ENCODE measurements around the gene SLC39A12.
A peak's percentile ranks its signal among the peaks of the same experiment; 100 is the strongest.

The SLC39A12 gene

DNA sequence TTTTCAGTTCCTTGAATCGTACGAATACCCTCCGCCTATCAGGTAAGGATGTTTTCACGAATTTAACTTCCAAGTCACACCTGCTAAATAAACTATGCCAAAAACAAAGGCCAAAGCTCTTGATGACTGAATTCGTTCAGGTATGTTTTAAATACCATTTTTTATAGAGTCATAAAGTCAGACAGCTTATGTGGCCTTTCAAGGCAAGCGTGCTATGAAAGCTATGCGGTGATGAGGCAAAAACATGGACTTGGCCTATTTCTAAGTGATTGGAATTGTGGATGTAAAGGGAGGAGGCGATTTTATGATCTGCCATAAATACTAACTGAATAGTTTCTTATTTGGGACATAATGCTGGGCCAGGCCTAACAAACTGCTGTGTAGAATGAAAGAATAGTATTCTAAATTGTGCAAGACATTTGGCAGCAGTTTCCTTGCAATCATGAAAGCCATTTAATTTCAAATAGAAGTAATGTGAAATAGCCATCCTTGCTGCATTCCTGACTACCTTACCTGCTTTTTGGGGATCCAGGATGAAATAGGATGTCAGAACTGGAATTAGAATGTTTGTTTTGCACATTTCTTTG lies 14.0 kb downstream of the SLC39A12 start:
- DNase-seq: no peak

DNA sequence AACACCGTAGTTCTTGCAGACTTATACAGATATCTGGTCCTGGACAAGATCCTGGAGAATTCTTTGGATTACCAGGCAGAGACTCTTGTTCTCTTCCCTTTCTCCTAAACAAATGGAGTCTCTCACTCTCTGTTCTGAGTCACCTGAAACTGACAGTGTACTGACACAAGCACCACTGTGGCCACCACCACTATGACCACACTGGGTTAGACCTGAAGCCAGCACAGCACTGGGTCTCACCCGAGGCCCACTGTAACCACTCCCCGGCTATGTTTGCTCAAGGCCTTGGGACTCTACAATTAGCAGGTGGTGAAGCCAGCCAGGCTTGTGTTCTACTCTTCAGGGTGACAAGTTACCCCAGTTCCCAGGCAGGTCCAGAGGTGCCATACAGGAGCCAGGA lies 22.8 kb downstream of the SLC39A12 start:
- no peak for DNase-seq

DNA sequence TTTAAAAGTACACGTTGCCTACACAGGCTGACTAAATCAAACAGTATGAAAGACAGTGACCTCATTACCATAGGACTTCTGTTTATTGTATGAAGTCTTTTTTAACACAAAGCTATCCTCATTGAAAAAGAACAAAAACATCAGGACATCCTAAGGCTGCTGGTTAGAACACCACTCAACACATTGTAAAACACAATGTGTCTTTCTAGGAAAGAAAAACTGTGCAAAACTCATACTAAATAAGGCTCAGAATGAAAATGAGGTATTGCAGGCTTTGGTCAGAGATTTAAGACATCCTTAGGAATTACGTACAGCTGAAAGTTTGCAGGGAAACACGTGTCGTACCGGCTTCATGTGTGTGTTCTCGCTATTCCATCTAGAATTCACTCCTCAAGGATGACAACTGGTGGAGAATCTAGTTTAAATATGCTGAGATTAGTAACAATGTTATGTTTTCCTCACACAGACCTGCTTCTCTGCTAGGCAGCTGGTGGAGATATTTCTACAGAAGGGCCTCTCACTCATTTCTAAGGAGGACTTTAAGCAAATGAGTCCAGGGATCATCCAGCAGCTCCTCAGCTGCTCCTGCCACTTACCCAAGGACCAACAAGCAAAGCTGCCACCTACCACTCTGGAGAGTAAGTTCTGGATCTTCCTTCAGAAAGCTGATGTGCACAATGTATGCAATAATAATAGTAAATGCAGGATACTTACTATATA lies 29.3 kb downstream of the SLC39A12 start:
- DNase-seq: no peak

DNA sequence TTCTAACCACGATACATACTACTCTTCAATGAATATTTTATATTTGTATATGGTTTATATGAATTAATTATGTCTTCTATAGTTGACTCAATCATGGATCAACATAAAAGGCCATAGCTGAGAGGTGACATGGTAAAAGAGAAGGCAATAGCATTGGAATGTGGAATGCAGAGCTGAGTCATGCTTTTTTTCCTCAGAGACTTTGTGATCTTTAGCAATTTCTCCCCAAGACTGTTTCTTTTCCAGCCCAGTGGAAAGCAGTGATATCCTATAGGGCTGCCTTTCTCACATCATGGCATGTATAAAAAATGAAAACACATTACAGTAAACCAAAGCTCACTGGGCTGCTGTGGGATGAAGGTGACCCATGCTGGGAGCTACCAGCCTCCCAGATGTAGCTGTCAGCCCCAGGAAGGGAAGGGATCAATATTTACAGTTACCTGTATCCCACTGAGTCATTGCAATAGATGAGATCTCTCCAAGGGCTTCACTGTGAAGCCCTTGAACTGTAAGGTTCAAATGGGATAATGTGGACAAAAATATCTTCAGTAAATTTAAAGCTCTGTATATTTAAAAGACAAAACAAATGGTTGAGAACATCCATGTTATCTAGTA lies 30.2 kb downstream of the SLC39A12 start:
- DNase-seq: no peak

DNA sequence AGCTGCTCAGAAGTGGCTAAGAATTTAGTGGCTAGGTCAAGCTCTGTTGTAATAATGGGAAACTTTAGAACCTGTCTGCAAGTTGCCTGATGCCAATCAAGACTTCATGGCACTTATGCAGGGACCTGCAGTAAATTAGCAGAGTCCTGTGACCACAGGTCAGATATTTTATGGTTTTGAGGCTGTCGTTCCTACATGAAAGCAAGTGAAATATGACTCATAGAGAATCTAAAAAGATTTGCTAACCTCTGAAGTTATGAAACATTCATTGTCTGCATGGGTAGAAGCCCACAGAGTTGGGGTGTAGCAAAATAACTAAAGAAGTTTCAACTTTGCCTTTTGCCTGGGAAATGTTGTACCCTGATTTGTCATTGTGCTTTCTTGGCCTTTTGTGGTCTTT lies 32.3 kb downstream of the SLC39A12 start:
- DNase-seq: no peak

DNA sequence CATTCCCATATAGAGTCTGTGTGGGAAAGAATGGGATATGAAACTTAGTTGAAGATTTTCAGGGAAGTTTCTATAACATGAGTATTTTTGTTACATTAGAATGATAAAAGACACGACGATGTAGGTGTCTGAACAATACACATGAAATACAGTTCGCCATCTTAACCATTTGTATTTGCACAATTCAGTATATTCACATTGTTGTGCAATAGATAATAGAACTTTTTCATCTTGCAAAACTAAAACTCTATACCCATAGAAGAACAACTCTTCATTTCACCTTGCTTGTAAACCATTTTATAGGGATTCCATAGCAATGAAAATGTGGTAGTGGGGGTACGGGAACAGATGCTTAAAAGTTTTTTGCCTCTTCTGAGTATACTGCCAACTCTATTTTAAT lies 32.8 kb downstream of the SLC39A12 start:
- no peak for DNase-seq

DNA sequence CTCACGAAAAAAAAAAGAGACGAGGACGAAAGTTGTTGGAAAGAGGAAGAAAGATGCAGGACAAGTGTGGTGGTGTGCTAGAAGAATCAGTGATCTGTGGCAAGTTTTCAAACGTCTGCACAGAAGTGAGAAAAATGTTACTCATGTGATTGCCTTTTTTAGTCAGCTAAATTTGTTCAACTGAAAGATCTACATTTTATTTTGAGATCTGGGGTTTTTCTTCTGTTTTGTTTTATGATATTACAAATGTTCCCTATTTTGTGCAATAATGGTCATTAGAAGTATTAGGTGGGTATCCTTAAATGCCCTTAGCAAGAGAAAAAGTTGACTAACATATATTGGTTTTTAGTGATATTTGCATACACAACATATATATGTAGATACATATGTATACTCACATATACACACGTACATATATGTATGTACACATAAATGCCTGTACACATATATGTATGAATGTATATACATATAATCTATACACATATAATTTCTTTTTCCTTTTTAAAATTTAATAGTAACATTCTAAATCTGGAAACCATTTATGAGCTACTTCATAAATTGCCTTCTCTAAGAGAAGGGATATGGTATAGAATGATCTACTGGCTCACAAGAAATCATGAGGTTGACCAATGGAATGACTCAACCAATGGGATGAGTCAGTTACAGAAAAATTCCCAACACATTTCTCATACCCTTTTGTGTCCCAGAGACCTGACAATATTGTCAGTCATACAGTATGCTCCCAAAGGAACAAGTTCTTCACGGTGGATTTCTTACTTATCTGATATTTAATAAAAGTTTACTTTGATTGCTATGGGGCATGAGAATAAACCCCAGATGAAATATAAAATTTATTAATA lies 38.4 kb downstream of the SLC39A12 start:
- DNase-seq: no peak

DNA sequence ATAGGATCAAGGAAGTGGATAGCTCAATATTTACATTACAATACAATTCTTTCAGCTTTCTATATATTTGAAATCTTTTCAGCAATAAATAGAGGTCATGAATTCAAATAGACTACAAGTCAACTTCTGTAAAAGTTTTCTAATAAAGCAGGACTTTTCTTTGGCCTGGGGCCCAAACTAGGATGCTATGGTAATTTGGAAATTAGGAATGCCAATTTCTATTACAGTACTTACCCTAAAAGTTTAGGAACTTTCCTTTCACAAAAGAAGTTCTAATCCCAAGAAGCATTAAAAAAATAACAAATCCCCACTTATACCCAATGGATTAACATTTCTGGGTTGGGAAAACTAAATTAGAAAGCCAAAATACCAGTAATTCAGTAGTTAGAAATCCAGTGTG lies 40.5 kb downstream of the SLC39A12 start:
- DNase-seq: no peak

DNA sequence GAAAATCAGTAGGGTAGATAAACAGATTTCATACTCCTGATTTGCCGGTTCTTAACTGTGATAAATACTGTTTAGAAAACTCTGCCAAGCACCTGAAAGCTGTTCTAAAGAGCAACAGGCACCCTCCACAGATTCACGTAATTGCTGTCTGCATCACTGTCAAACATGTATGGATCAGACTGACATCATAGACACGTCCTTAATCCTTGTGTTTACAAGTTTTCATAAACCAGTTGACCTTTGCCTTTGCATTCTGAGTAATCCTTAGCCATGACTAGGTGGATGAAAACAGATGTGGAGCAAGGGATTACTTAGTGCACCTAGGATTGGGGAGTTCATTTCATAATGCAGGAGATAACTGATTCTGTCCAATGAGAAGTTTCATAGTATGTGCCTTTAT lies 41.6 kb downstream of the SLC39A12 start:
- DNase-seq: no peak

DNA sequence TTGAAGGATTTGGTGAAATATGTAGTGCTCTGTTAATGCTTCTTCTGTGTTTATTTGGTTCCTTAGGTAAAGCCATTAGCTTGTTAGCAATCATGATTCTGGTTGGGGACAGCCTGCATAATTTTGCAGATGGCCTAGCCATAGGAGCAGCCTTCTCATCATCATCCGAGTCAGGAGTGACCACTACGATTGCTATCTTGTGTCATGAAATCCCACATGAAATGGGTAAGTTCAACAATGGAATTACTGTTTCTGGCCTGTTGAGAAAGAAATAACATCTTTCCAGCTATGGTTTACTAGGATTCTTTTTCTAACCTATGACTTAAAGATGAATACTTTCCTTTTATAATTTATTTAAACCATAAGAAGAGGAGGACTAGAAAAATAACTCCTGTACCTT lies 48.9 kb downstream of the SLC39A12 start:
- DNase-seq: no peak

DNA sequence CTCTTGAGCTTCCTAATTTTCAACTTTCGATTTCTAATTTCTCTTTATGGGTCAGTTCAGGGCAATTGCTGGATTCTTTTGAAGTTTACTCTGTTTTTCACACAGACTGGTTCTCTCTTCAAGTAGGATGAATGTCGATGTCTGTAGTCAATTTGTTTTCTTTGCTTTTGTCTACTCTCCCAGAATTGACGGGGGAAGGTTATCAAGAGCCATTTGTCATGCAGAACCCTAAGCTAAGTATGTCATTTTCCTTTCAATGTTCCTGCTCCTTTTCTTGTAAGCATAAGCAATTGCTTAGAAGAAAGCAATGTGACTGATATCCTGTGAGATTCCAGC lies 53.7 kb downstream of the SLC39A12 start:
- no peak for DNase-seq

DNA sequence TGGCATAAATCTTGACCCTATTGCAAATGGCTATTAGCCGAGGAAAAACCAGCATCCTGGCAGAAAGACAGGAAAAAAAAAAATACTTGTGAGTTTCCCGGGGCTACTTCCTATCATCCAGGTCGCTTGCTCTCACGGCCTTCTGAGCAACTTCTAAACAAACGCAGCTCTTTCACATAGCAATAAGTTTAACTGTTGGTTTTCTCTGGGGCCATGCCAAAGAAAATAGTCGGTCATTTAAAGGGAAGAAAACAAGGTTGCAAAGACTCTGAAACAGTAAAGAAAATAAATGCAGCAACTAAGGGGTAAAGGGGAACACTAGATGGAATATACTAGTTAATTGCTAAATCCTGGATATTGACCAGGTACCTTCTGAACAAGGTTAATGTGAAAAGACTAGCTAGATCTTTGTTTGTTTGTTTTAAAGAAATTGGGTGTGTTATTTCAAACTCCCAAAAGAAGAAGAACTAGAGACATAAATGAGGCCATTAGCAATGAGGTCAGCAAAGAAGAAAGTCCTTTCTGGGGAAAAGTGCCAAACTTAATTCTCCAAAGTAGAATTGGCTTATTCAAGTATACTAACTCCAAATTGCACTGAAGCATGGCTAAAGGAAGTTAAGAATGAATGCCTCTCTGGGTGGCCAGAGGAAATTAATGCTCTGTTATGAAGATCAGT lies 54.2 kb downstream of the SLC39A12 start:
- DNase-seq: no peak

DNA sequence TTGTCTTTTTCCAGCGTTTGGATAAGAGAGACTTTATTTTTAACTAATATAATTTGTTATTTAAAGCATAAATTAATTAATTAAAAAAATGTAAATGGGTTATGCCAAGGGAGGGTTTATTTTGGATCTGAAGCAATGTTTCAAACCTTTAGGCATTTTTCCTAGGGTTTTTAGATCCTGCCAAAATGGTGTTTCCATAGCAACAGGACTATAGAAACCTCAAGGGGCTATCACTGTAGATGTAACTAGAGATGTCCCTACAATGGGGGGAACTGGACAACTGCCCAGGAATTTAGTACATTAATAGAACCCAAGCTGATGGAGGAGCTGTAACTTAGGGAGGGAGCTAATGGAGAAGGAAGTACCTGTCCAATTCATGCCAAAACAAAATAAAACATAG lies 57.3 kb downstream of the SLC39A12 start:
- DNase-seq: no peak

DNA sequence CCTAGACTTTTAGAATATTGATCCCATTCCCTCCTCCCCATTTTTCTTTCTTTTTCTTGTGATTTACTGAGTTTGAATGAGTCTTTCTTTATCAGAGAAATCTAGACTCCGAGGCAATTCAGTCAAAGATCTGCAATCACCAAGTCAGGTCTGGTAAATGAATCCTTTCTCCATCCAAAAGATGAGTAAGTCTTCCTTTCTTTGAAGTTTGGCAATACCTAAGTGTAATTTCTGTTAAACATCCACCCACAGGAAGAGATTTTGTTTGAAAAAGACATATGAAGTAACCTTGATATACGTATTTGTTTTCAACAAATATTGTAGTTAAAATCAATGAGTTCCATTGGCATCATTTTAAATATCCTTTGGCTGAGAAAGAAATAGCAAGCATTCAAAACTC lies 58.3 kb downstream of the SLC39A12 start:
- DNase-seq: no peak

DNA sequence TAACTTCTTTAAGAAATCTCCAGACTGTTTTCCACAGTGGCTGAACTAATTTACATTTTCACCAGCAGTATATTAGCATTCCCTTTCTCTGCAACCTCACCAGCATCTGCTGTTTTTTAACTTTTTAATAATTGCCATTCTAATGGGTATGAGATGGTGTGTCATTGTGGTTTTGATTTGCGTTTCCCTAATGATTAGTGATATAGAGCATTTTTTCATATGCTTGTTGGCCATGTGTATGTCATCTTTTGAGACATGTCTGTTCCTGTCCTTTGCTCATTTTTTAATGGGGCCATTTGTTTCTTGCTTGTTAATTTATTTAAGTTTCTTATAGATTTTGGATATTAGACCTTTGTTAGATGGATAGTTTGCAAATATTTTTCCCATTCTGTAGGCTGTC lies 68.8 kb downstream of the SLC39A12 start:
- DNase-seq: no peak

DNA sequence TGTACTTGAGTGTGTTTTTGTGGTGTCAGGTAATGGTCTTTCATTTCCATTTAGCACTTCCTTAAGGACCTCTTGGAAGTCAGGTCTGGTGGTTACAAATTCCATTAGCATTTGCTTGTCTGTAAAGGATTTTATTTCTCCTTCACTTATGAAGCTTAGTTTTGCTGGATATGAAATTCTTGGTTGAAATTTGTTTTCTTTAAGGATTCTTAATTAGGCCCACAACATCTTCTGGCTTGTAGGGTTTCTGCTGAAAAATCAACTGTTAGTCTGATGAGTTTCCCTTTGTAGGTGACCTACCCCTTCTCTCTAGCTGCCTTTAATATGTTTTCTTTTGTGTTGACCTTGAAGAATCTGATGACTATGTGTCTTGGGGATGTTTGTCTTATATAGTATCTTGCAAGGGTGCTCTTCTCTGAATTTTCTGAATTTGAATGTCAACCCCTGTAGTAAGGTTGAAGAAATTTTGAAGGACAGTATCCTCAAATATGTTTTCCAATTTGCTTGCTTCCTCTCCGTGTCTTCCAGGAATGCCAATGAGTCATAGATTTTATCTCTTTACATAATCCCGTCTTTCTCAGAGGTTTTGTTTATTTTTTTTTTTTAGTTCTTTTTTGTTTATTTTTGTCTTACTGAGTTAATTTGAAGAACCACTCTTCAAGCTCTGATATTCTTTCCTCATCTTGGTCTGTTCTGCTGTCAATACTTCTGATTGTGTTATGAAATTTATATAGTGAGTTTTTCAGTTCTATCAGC lies 70.2 kb downstream of the SLC39A12 start:
- DNase-seq: no peak

DNA sequence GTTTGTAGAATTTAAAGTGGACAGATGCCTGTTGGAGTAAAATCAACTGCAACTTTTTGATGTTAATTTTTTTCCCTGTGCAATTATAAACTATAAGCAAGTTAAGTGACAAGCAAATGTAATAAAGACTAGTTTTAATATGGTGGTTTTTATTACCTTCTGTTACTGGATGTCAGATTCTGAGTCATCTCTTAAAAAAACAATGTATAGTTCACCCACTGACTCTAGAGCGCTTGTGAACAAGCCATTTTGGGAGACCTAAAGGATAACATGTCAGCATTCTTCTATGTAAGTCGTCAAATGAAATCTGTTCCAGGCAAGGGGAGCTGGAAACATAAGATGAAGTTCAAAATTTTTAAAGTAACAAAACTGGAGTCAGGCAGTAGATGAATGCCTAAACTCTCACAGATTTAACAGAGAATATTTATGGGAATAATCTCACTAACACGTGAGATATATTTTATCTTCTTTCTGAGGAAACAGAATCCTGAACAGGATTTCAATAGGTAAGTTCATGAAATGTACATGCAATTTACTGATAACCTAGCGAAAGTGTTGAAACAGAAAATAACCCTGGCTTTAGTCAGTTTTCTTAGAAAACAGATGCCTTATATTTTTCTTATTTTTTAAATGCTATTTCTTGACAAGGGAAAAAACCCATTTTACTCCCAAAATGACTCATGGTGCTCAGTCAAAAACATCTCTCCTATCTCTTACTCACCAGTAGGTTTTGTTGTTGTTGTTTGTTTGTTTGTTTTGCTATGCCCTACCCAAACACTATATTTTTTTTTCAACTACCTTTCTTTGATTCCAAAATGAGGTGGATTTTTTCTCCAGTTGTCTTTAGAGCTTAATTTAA lies 91.7 kb downstream of the SLC39A12 start:
- no peak for DNase-seq

DNA sequence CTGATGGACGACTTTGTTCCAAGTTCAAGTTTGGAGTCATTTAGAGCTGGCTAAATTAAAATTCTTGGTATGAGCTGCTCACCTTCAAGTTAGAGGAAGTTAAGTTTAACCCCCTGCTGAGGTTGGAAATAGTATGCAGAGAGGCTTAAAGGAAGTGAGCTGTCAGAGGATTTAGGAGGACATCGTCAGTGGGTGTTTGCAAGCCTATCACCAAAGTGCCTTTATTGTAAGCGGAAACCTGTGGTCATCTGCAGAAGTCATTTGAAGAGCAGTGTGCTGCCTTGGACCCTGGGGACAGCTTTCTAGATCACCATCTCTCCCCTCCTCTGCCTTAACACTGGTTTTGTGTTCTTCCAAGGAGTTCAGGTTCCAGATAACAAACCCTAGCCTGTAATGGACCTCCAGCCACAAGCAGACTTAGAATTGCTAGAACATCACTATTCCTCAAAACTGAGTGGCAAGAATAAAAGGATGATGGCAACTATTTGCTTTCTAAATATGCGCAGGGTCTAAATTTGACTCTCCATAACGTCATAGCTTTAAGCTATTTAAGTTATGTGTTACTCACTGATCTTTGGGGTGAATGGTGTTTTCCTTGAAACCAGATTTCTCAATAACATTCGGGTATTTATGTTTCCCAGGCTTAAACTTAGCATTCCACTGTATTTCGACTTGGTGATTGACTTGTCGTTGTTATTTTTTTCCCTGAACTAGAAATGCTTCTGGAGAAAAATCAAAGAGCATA lies 93.4 kb downstream of the SLC39A12 start:
- peak; percentile 26 for DNase-seq

DNA sequence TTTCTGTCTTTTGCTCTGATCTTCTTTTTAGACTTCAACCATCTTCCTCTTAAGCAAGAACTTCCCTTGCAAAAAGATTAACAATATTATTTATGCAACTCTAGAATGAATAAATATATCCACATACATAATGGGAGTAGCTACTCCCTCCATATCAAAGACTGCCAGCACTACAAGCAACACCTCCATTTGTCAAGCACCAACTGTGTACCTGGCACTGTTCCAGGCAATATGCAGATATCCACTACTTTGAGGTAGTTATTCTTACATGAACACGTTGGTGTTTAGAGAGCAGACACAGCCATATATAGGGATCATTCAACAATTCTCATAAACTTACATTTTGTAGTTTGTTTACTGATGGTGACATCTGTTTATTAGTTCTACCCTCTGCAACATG lies 104.9 kb downstream of the SLC39A12 start:
- no peak for DNase-seq

DNA sequence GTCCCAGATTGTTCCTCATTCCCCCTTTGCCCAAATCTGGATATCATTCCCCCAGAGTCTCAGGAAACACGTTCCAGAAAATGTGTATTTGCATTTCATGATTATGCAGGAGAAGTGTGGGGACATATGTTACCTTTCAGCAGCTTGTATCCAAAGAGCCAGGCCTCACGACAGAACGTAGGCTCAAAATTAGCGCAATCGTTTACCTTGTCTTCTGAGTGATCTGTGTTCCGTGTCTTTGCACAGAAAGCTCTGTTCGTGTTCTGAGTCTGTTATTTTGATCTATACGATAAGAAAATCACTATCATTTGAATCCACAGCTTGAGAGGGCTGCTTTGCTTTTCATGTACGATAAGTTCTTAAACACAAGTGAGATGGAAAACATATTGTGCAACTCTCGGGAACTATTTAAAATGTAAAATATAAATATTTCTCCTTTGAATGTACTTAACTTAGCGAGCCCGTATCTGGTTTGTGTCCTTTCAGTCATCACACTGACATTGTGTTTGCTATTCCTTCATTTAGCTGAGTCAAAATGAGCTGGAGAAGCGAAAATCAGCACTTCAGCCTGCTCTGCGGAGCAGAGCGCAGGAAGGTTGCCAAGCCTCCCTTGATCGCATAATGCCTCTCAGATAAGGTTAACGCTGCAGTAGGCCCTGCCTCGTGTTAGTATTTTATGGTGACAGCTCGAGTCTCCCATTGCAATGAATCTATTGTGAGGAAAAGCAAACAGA lies 108.3 kb downstream of the SLC39A12 start:
- no peak for DNase-seq
